Activated CD4-positive, alpha-beta T cell treated with anti-CD3 and anti-CD28 coated beads, Interleukin-2, Interleukin-4, amounts not matched to agents 100 ng/mL and 50 ng/mL, durations not matched to agents 16 hours and 8 hours (primary cell): ENCODE data around the gene SLC5A10.
"Not testable (repeated sequence)": the region's sequence is repeated elsewhere in the genome, so short reads cannot be mapped to it uniquely, and the experiment has no call there.

Experiments
- DNase-seq: peaks from one replicate; pipeline ENCODE4 v3.0.0-alpha.2; 2020; ENCODE audit warnings: low spot score

The SLC5A10 gene

DNA sequence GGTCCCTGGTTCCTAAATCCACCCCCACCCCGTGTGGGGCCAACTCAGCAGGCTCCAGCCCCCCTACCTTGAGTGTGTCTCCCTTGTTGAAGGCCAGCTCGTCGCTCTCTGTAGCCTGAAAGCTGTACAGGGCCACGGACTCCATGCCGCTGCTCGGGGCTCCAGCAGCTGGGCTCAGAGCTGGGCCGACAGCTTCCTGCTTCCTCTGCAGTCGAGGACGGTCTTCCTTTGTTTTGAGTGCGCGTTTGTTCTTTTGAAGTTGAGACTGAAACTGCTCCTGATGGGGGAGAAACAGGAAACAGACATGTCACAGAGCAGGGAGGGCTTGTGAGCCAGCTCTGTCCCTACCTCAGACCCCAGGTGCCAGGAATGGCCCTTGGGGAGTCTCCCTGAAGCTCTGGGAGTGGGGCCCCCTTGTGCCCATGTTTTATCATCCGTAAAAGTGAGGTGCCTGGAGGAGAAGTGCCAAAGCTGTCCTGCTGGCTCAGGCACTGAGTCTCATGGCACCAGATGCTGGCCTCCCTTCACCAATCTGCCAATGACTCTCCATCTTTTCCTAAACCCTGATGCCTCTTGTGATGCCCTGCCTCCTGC, 94.9 kb downstream of the SLC5A10 start, which contains the start of gene GRAP:
TSS of gene GRAP (minus strand) at position 176 of the 594 bp plus-strand sequence. CDS start at position 145, 31 bp downstream.
- not testable (repeated sequence) for DNase-seq

DNA sequence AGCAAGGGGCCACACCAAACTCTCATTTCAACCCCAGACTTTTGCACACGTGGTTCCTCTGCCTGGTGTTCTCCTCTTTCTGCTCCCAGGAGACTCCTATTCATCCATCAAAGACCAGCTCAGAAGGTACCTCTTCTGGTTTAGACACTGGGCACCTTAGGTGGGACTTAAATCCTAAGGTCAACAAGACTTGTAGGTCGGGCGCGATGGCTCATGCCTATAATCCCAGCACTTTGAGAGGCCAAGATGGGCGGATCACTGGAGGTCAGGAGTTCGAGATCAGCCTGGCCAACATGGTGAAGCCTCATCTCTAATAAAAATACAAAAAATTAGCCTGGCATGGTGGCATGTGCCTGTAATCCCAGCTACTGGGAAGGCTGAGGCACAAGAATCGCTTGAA, 95.5 kb downstream of the SLC5A10 start:
- DNase-seq, result not testable (repeated sequence)

DNA sequence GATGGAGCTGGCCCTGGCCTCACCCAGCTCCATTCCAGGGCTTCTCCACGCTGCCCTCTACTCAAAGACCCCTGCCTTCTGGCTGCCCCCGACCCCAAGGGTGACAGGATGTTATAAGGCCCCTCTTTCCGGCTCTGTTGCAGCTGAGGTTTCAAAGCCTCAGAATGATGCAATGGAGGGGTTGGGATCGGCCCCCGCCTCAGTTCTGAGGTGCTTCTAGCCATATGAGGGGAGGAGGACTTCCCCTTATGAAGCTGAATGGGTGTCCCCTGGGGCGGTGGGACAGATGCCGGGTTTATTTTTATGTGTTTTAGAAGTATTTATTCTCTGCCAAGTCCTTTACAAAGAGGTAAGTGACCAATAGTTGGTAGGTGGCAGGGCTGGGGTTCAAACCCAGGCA, 96.9 kb downstream of the SLC5A10 start:
- not testable (repeated sequence) for DNase-seq

DNA sequence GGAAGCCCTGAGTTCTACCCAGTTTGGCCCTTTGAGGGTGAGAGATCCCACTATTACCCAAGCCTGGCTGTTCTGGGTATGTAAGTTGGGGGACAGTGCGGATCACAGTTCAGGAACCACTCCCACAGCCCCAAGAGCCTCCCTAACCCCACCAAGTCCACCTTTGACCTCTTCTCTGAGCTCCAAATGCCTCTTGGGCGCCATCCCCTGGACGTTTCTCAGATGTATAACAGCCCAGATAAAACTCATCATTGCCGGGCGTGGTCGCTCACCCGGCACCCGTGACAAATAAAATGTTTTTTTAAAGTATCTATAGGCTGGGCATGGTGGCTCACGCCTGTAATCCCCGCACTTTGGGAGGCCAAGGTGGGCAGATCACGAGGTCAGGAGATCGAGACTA, 103.5 kb downstream of the SLC5A10 start:
- DNase-seq, result not testable (repeated sequence)

DNA sequence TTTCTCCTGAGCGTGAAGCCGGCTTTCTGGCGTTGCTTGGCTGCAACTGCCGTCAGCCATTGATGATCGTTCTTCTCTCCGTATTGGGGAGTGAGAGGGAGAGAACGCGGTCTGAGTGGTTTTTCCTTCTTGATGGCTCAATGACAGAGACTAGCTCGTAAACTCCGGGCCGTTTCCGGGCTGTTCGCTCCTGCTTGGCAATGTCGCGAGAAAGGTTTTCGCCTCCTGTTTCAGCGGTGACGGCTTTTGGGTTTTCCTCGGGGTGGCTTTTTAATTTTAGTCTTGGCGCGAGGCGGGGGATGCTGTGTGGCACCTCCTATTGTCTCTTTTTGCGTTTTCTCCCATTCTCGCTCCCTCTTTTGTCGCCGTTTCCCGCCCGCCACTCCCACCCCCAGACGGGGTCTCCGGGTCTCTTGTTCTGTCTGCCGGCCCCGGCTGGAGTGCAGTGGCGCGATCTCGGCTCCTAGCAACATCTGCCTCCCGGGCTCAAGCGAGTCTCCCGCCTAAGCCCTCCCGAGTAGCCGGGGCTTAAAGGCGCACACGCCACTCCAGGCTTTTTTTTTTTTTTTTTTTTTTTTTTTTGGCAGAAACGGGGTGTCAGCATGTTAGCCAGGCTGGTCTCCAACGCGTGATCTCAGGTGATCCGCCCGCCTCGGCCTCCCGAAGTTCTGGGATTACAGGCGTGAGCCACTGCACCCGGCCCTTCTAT, 110.2 kb downstream of the SLC5A10 start:
- peak; percentile 70 for DNase-seq

DNA sequence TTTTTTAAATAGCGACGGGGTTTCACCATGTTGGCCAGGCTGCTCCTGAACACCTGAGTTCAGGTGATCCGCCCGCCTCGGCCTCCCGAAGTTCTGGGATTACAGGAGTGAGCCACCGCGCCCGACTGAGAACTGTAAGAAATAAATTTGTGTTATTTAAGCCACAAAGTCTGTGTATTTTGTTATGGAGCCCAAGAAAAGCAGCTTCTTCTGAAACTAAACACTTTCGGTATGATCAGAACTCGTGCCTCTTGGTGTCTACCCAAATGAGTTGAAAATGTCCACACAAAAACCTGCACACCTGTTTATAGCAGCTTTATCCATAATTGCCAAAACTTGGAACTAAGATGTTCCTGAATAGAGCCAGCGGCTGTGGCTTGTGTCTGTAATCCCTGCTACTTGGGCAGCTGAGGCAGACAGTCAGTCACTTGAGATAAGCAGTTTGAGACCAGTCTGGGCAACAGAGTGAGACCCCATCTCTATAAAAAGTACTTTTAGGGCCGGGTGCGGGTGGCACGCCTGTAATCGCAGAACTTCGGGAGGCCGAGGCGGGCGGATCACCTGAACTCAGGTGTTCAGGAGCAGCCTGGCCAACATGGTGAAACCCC, 110.9 kb downstream of the SLC5A10 start:
- not testable (repeated sequence) for DNase-seq

DNA sequence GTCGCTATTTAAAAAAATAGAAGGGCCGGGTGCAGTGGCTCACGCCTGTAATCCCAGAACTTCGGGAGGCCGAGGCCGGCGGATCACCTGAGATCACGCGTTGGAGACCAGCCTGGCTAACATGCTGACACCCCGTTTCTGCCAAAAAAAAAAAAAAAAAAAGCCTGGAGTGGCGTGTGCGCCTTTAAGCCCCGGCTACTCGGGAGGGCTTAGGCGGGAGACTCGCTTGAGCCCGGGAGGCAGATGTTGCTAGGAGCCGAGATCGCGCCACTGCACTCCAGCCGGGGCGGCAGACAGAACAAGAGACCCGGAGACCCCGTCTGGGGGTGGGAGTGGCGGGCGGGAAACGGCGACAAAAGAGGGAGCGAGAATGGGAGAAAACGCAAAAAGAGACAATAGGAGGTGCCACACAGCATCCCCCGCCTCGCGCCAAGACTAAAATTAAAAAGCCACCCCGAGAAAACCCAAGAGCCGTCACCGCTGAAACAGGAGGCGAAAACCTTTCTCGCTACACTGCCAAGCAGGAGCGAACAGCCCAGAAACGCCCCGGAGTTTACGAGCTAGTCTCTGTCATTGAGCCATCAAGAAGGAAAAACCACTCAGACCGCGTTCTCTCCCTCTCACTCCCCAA, 111.5 kb downstream of the SLC5A10 start:
- peak; percentile 94 for DNase-seq

DNA sequence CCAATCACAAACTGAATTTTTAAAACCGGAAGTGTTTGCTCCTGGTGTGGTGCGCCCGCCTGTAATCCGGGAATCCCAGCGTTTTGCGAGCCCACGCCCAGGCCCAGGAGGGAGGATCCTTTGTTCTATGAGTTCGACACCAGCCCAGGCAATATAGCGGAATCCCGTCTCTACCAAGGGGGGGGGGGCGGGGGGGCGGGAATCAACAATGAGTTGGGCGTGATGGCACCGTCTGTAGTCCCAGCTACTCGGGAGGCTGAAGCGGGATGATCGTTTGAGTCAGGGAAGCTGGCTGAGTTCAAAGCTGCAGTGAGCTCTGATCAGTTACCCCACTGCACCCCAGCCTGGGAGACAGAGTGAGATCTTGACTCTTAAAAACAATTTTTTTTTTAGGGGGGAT, 112.4 kb downstream of the SLC5A10 start:
- DNase-seq, result not testable (repeated sequence)

DNA sequence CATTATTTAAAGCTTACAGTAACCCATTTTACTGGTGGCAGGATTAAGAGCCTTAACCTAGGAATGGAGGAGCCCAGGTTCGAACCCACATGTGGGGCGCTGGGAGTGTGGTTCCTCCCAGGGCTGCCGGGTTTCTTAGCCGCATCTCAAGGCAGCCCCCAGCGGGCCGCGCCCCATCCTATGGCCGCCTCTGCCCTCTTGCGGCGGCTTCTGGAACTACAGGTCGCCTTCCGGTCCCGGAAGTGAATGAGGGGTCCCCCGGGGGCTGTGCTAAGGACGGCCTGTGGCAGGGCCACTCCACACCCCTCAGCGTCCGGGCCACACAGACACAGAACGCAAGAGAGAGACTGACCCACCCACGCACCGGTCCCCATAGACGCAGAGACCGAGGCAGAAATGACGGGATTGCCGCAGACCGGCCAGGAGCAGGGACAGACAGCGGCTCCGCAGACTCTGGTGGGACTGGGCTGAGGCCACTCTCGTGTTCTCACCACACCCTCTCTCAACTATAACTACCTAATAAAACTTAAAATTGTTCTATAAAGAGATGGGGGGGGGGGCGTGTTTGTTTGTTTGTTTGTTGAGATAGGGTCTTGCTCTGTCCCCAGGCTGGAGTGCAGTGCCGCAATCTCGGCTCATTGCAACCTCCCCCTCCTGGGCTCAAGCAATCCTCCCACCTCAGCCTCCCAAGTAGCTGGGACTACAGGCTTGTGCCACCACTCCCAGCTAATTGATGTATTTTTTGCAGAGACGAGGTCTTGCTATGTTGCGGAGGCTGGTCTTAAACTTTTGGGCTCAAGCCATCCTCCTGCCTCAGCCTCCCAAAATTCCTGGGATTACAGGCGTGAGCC, 118.6 kb downstream of the SLC5A10 start:
- DNase-seq, result not testable (repeated sequence)
